B cell (primary cell): ENCODE data around the gene RAD54L2. TPM values are rescaled to one million over a fixed set of nuclear protein-coding genes. Genes with fewer than 3 reads are reported as not detected.
"Not testable (repeated sequence)": the region's sequence is repeated elsewhere in the genome, so short reads cannot be mapped to it uniquely, and the experiment has no call there.

Experiments used
- ATAC-seq: fragments of 200-7000 bp; cut with Tn5 transposase; one replicate; pipeline ENCODE4 v1.10.0; 2021; ENCODE audit warnings: low read depth, mild to moderate bottlenecking, moderate number of reproducible peaks, moderate library complexity
- CTCF ChIA-PET: fragments of 350-600 bp; sonication (Branson Sonifier 250); formaldehyde crosslinking; loops from one replicate; lab custom pipeline; 2021; ENCODE audit warnings: antibody characterized with exemption, inconsistent platforms; lab: Charles Lee
- POLR2A ChIA-PET: fragments of 350-600 bp; sonication (Branson Sonifier 250); formaldehyde crosslinking; loops from one replicate; lab custom pipeline; 2021; ENCODE audit warnings: antibody characterized with exemption; lab: Charles Lee
- DNase-seq: peaks from one replicate; pipeline ENCODE4 v3.0.0; 2013
- H2AFZ ChIP-seq: 2 replicates; pipeline ENCODE4 v1.6.1; 2012; ENCODE audit warnings: mild to moderate bottlenecking, low read depth, low read length; ENCODE audit not compliant: insufficient read depth, poor library complexity, severe bottlenecking
- H3K27ac ChIP-seq, 2 donors: 1 replicate in 1 of 2; 2 replicates in 1 of 2; pipeline ENCODE4 v1.5.1; 2012 to 2013; ENCODE audit warnings: low read length in 2 of 2, mild to moderate bottlenecking in 2 of 2, moderate library complexity in 1 of 2
- H3K27me3 ChIP-seq, 4 experiments: fragments of 200-600 bp in 1 of 4; sonication (generic) in 1 of 4; replicated peaks in 1 of 4; 1 replicate in 2 of 4; 2 replicates in 2 of 4; pipeline versions ENCODE4 v1.6.1 to v1.7.0; 2013 to 2016; ENCODE audit warnings: low read length in 3 of 4, mild to moderate bottlenecking in 2 of 4, mixed read lengths in 1 of 4, moderate library complexity in 1 of 4; ENCODE audit not compliant: insufficient read depth in 4 of 4, control insufficient read depth in 3 of 4; ENCODE audit errors: control extremely low read depth in 1 of 4
- H3K36me3 ChIP-seq, 2 experiments: replicated peaks in 1 of 2; 1 replicate in 1 of 2; 2 replicates in 1 of 2; pipeline versions ENCODE4 v1.6.1 to v1.7.1; 2013; ENCODE audit warnings: low read length in 1 of 2; ENCODE audit not compliant: insufficient read depth in 2 of 2, control insufficient read depth in 1 of 2; ENCODE audit errors: control extremely low read depth in 1 of 2, extremely low read depth in 1 of 2
- H3K4me1 ChIP-seq, 2 donors: fragments of 200-600 bp in 1 of 2; sonication (generic) in 1 of 2; 1 replicate in 1 of 2; 2 replicates in 1 of 2; pipeline versions ENCODE4 v1.5.1 to v1.6.1; 2013 to 2017; ENCODE audit warnings: low read length in 2 of 2; ENCODE audit not compliant: control insufficient read depth in 2 of 2, insufficient read depth in 2 of 2
- H3K4me2 ChIP-seq: replicated peaks from 2 replicates; pipeline ENCODE3; 2012; ENCODE audit warnings: mild to moderate bottlenecking, low read depth, low read length; ENCODE audit not compliant: poor library complexity, severe bottlenecking
- H3K4me3 ChIP-seq, 5 experiments: fragments of 200-600 bp in 1 of 5; sonication (generic) in 1 of 5; 1 replicate in 3 of 5; 2 replicates in 2 of 5; pipeline versions ENCODE4 v1.5.1 to v1.7.0; 2011 to 2016; ENCODE audit warnings: low read length in 4 of 5, mild to moderate bottlenecking in 4 of 5, low read depth in 2 of 5, control low read depth in 1 of 5, moderate library complexity in 1 of 5; ENCODE audit not compliant: insufficient read depth in 1 of 5; ENCODE audit errors: control extremely low read depth in 1 of 5, extremely low read depth in 1 of 5
- H3K79me2 ChIP-seq: fragments of 200-600 bp; sonication (generic); one replicate; pipeline ENCODE4 v1.6.0; 2016; ENCODE audit warnings: low read length; ENCODE audit not compliant: control insufficient read depth, insufficient read depth
- H3K9ac ChIP-seq: fragments of 200-600 bp; sonication (generic); 2 replicates; pipeline ENCODE4 v1.6.1; 2017; ENCODE audit warnings: mild to moderate bottlenecking, low read length, moderate library complexity
- H3K9me3 ChIP-seq, 3 donors: one replicate each; pipeline versions ENCODE4 v1.6.1 to v1.7.1; 2013; ENCODE audit warnings: low read length in 2 of 3; ENCODE audit not compliant: control insufficient read depth in 2 of 3, insufficient read depth in 1 of 3; ENCODE audit errors: control extremely low read depth in 1 of 3
- H4K20me1 ChIP-seq: 2 replicates; pipeline ENCODE4 v1.6.0; 2012; ENCODE audit warnings: mild to moderate bottlenecking, low read length; ENCODE audit not compliant: insufficient read depth, control insufficient read depth, poor library complexity, severe bottlenecking
- H3K27ac Mint-ChIP-seq: one replicate; pipeline ENCODE4 v1.8.0; 2021; ENCODE audit warnings: mixed read lengths
- H3K27me3 Mint-ChIP-seq: one replicate; pipeline ENCODE4 v1.8.0; 2021; ENCODE audit warnings: mixed read lengths
- H3K4me1 Mint-ChIP-seq: one replicate; pipeline ENCODE4 v1.8.0; 2021; ENCODE audit warnings: mixed read lengths
- H3K4me3 Mint-ChIP-seq: one replicate; pipeline ENCODE4 v1.8.0; 2021; ENCODE audit warnings: mixed read lengths
- H3K9me3 Mint-ChIP-seq: one replicate; pipeline ENCODE4 v1.8.0; 2022; ENCODE audit warnings: mixed read lengths; ENCODE audit not compliant: insufficient read depth
- CTCF ChIP-seq: fragments of 200-600 bp; IDR thresholded peaks from one replicate; pipeline ENCODE4 v1.8.0; 2022; ENCODE audit warnings: antibody characterized with exemption, mild to moderate bottlenecking
- EZH2 ChIP-seq: IDR thresholded peaks from 2 replicates; pipeline ENCODE4 v1.6.1; 2012; ENCODE audit warnings: borderline replicate concordance, low read depth, mild to moderate bottlenecking, moderate library complexity, low read length; ENCODE audit not compliant: insufficient read depth, poor library complexity, severe bottlenecking
- WGBS: methylation state at CpG from one replicate; pipeline ENCODE4 v1.1.5; 2013; ENCODE audit warnings: missing lambda C conversion rate; ENCODE audit not compliant: insufficient coverage; 5-methylcytosine and 5-hydroxymethylcytosine counted together
- intact Hi-C: fragments of 100-400 bp; cut with micrococcal nuclease; formaldehyde crosslinking; loops from one replicate; pipeline ENCODE4 v1.10.0; 2022
- polyA plus RNA-seq: library from polyadenylated mRNA; depleted of rRNA; stranded (reverse); fragments of >200 nt; gene quantifications from 2 replicates; pipeline ENCODE4 v1.2.3, GENCODE V29; 2012
- total RNA-seq, 2 donors: library from RNA; stranded (reverse); fragments of 120-200 nt in 1 of 2; gene quantifications; 1 replicate in 1 of 2; 2 replicates in 1 of 2; pipeline versions ENCODE4 v1.2.3 to v1.2.4, GENCODE V29; 2013 to 2022

RAD54L2 gene
- total and polyA plus RNA-seq, 2 donors (not counting 1 experiment from before 2014, with no cell fraction given) = 6.3 to 43.0 TPM

DNA sequence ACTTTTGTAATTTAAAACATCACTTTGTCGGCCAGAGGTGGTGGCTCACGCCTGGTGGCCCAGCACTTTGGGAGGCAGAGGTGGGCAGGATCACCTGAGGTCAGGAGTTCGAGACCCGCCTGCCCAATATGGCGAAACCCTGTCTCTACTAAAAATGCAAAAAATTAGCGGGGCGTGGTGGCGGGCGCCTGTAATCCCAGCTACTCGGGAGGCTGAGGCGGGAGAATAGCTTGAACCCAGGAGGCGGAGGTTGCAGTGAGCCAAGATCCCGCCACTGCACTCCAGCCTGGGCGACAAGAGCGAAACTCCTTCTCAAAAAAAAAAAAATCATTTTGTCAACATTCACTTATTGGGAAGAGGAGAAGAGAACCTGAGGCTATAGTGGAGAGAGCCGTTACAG, 888 bp upstream of the RAD54L2 start:
- intact Hi-C loops = loop anchor here (1.0 to 2.0 kb wide), 2 partner anchors 17 to 37 kb away; partner anchors contain the start of gene DCAF1
- peaks cover 21 to 22% of the 10 kb centered on the region in 2 donors for H3K4me1 ChIP-seq
- WGBS = 87% methylated on average over 6 of the region's 16 CpGs
- not testable (repeated sequence) for H3K27me3 ChIP-seq, H3K36me3 ChIP-seq, H3K9me3 Mint-ChIP-seq, H3K9me3 ChIP-seq, H4K20me1 ChIP-seq, ATAC-seq, DNase-seq
- H3K4me2 ChIP-seq = peak overlapping the region; percentile 98
- peak overlapping the region in 1 of 2 donors; percentile 90 for H3K27ac ChIP-seq
- peaks cover 13% of the 10 kb centered on the region for H3K27me3 Mint-ChIP-seq
- ChIA-PET POLR2A (interaction anchor here (0.7 kb wide), 1 partner anchor 1172 kb away, joined by 3 read pairs; no protein-coding TSS in a partner anchor), CTCF (interaction anchor here (0.8 to 3.4 kb wide), 3 partner anchors 12 to 145 kb away, joined by 3 to 25 read pairs (median 3); partner anchors contain the start of gene DCAF1)
- H3K4me3 ChIP-seq = peak overlapping the region; percentile 60 to 90 (median 84)
- peak overlapping the region; percentile 99 for H2AFZ ChIP-seq
- peak overlapping the region; percentile 93 for H3K27ac Mint-ChIP-seq
- peaks cover 31% of the 10 kb centered on the region for H3K4me1 Mint-ChIP-seq
- peak overlapping the region; percentile 95 for H3K9ac ChIP-seq
- peaks cover 39% of the 10 kb centered on the region for H3K79me2 ChIP-seq
- peak overlapping the region; percentile 90 for H3K4me3 Mint-ChIP-seq

GRCh38 chr3:51538115-51538458, 432 bp upstream of the RAD54L2 start:
- no peak for ATAC-seq
- no peak for DNase-seq
- Histone ChIP-seq H4K20me1 (no peaks in the 10 kb centered on the region), H3K27me3 (no peaks in the 10 kb centered on the region), H3K4me1 (peaks cover 21 to 22% of the 10 kb centered on the region in 2 donors), H3K4me2 (peak overlapping the region; percentile 98), H3K79me2 (peaks cover 39% of the 10 kb centered on the region), H3K9me3 (no peaks in the 10 kb centered on the region), H3K36me3 (no peaks in the 10 kb centered on the region), H3K4me3 (peak overlapping the region; percentile 60 to 90 (median 84)), H2AFZ (peak overlapping the region; percentile 99), H3K27ac (peak overlapping the region; percentile 57 to 90), H3K9ac (peak overlapping the region; percentile 95)
- H3K4me3 Mint-ChIP-seq = peak overlapping the region; percentile 90
- H3K27me3 Mint-ChIP-seq = peaks cover 8% of the 10 kb centered on the region
- no peaks in the 10 kb centered on the region for H3K9me3 Mint-ChIP-seq
- ChIA-PET POLR2A (interaction anchor here (0.7 kb wide), 1 partner anchor 1173 kb away, joined by 3 read pairs; no protein-coding TSS in a partner anchor), CTCF (interaction anchor here (0.8 to 3.4 kb wide), 3 partner anchors 13 to 144 kb away, joined by 3 to 25 read pairs (median 3); partner anchors contain the start of gene DCAF1)
- intact Hi-C loops = loop anchor here (1.0 to 2.0 kb wide), 2 partner anchors 17 to 38 kb away; partner anchors contain the start of gene DCAF1
- no peak for TF ChIP-seq EZH2
- no peak for TF ChIP-seq CTCF
- 13% methylated on average over 2 of the region's 7 CpGs for WGBS
- H3K27ac Mint-ChIP-seq = peak overlapping the region; percentile 93
- peaks cover 31% of the 10 kb centered on the region for H3K4me1 Mint-ChIP-seq
